Activated T-cell treated with anti-CD3 and anti-CD28 coated beads, Interleukin-2, amount 50 U/mL, for 1 hour (primary cell): ENCODE results near the gene GARIN5A.

Source experiments
- DNase-seq: peaks from one replicate; pipeline ENCODE4 v3.0.0-alpha.2; 2020

The GARIN5A gene

GRCh38 chr19:50476224-50476906 lies at the start of gene GARIN5A, which contains the start of gene EMC10:
Gene GARIN5A (minus strand): TSS chr19:50476848. CDS start chr19:50476388, 460 bp downstream.
Gene EMC10 (plus strand): TSS chr19:50476507. CDS start chr19:50476545, 38 bp downstream.
- DNase-seq, result peak; percentile 96

GRCh38 chr19:50522881-50523280 lies 46.2 kb upstream of the GARIN5A start:
- no peak for DNase-seq

- DNase-seq, result no peak
These were observed 44.3 kb upstream of the GARIN5A start for GRCh38 chr19:50520822-50521465.

- no peak for DNase-seq
These were observed 42.4 kb upstream of the GARIN5A start for GRCh38 chr19:50519006-50519575.

- DNase-seq, result no peak
These were observed 41.7 kb upstream of the GARIN5A start for GRCh38 chr19:50518091-50519005.

- no peak for DNase-seq
These were observed 41.0 kb upstream of the GARIN5A start for GRCh38 chr19:50517704-50518075.

GRCh38 chr19:50516964-50517703 lies 40.5 kb upstream of the GARIN5A start:
- no peak for DNase-seq

GRCh38 chr19:50516456-50516855 lies 39.8 kb upstream of the GARIN5A start:
- no peak for DNase-seq

- DNase-seq, result no peak
These were observed 38.5 kb upstream of the GARIN5A start for GRCh38 chr19:50515168-50515561.

- no peak for DNase-seq
These were observed 37.9 kb upstream of the GARIN5A start for GRCh38 chr19:50514346-50515167.

GRCh38 chr19:50513746-50514345 lies 37.2 kb upstream of the GARIN5A start, which contains the start of gene ASPDH:
Gene ASPDH (minus strand): TSS chr19:50513913. CDS start chr19:50513823, 90 bp downstream.
- no peak for DNase-seq

GRCh38 chr19:50512999-50513745 lies 36.5 kb upstream of the GARIN5A start:
- DNase-seq, result no peak

GRCh38 chr19:50512112-50512998 lies 35.7 kb upstream of the GARIN5A start:
- DNase-seq, result no peak

- DNase-seq, result peak; percentile 95
These were observed 34.6 kb upstream of the GARIN5A start, which contains the start of gene JOSD2 for GRCh38 chr19:50511069-50511822. Gene JOSD2 (minus strand): TSS chr19:50511191. CDS start chr19:50510431, 760 bp downstream.

GRCh38 chr19:50510700-50511068 lies 34.0 kb upstream of the GARIN5A start:
- no peak for DNase-seq

GRCh38 chr19:50510121-50510670 lies 33.5 kb upstream of the GARIN5A start:
- DNase-seq, result peak; percentile 25

GRCh38 chr19:50509366-50509765 lies 32.7 kb upstream of the GARIN5A start:
- DNase-seq, result no peak

GRCh38 chr19:50508843-50509190 lies 32.2 kb upstream of the GARIN5A start:
- DNase-seq, result no peak
